Spleen (tissue), 7 donors: ENCODE results near the gene TCEANC2.

Source experiments
- CTCF ChIP-seq, 11 experiments: fragments of 200-600 bp in 7 of 11; fragments of 450-650 bp in 4 of 11; sonication (generic) in 4 of 11; IDR thresholded peaks in 8 of 11; conservative IDR thresholded peaks in 3 of 11; 1 replicate in 7 of 11; 2 replicates in 4 of 11; pipeline versions ENCODE4 v1.4.0 to v1.8.0; 2016 to 2021; ENCODE audit warnings: antibody characterized with exemption in 11 of 11, inconsistent platforms in 4 of 11, mild to moderate bottlenecking in 1 of 11
- POLR2AphosphoS5 ChIP-seq, 3 donors: sonication (generic); formaldehyde crosslinking; IDR thresholded peaks; one replicate each; pipeline ENCODE4 v1.5.1; 2017; ENCODE audit warnings: antibody characterized with exemption in 3 of 3
- donor health status: DM: no; HTN: no; CAD: no; lungs with moderate emphysema.
- donor health status: DM: no; HTN: no; CAD: no.
- donor health status: DM: no; HTN: no; CAD: no.

DNA sequence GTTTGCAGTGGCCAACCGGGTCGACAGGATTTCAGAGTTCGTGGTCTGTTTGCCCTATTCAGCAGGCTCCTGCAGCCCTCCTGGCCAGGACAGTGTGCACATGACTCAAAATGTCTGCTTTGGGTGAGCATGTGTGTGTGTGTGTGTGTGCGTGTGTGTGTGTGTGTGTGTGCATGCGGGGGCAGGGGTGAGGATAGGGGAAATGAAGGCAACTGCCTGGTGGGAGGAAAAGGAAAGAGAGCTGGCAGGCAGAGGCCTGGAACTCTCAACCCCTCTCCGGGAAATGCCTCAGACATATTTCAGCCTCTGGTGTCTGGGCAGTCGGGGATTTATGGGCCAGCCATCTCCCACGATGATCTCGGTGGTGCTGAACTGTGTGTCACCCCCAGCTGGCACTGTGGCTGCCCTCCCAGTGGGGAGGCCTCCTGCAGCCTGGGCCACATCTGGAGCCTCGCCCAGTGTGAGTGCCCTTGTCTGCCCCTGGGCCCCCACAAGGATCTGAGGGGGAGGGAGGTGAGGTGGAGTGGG lies 84.2 kb downstream of the TCEANC2 start:
- TF ChIP-seq CTCF (IDR thresholded peaks at IDR 0.05 in 8 of 11, conservative IDR thresholded peaks at IDR 0.05 in 3 of 11) (no peak), POLR2AphosphoS5 (IDR thresholded peaks at IDR 0.05) (peak in 2 of 3 donors; percentile 16 to 61)
